ENCODE measurements around the gene ATP5F1D.

DNA sequence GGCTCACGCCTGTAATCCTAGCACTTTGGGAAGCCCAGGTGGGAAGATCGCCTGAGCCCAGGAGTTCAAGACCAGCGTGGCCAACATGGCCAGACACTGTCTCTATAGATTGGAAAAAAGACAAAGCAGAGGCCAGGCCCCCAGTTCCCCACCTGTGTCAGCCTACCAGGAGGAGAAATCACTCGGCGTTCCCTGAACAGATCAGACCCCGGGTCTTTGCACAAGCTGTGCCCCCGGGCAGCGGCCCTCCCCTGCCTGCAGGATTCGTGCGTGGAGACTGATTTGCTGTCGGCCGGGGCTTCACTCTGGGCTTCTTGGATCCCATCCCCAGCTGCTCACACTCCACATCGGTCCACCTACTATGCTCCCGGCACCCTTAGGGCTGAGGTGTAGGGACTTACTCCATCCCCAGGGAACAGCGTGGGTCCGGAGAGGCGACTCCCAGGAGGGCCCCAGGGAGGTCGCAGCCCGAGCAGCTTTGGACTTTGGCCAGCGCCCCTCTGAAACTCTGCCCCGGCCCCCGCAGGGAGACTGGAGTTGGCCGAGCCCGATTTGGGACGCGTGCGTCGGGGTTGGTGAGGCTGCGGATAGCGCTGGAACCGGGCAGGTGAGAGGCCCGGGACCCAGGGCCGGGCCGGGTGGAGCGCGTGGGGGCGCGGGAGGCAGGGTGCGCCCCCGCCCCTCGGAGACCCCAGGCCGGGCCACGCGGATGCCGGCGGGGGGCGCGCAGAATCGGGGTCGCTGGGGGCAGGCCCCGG is 43.6 kb downstream of the ATP5F1D start:
- no peak for TF ChIP-seq CTCF (IDR thresholded peaks at IDR 0.05)
- TF ChIP-seq POLR2A (IDR thresholded peaks at IDR 0.05) = no peak

Data from body of pancreas (tissue), 4 donors.